ENCODE results near the gene AMH.

The AMH gene

GRCh38 chr19:2249880-2250765, 1.0 kb downstream of the AMH start:
- DNase-seq (ENCODE audit: low read depth in 2 of 2), result no peak

- no peak for DNase-seq (ENCODE audit: low read depth in 2 of 2)
Measured at GRCh38 chr19:2250766-2251105, 1.6 kb downstream of the AMH start.

GRCh38 chr19:2251106-2252054, 2.3 kb downstream of the AMH start:
- no peak for DNase-seq (ENCODE audit: low read depth in 2 of 2)

GRCh38 chr19:2252055-2252796, 3.1 kb downstream of the AMH start:
- DNase-seq (ENCODE audit: low read depth in 2 of 2), result no peak

- no peak for DNase-seq (ENCODE audit: low read depth in 2 of 2)
Measured at GRCh38 chr19:2252797-2253105, 3.6 kb downstream of the AMH start.

- no peak for DNase-seq (ENCODE audit: low read depth in 2 of 2)
Measured at GRCh38 chr19:2253106-2254063, 4.3 kb downstream of the AMH start.

GRCh38 chr19:2254064-2254872, 5.1 kb downstream of the AMH start:
- no peak for DNase-seq (ENCODE audit: low read depth in 2 of 2)

- DNase-seq (ENCODE audit: low read depth in 2 of 2), result no peak
Measured at GRCh38 chr19:2255112-2255845, 6.2 kb downstream of the AMH start.

- DNase-seq (ENCODE audit: low read depth in 2 of 2), result no peak
Measured at GRCh38 chr19:2255982-2256685, 7.0 kb downstream of the AMH start, which contains the start of gene JSRP1. TSS of gene JSRP1 (minus strand) at chr19:2256417. CDS start at chr19:2255314, 1,103 bp downstream.

- no peak for DNase-seq (ENCODE audit: low read depth in 2 of 2)
Measured at GRCh38 chr19:2259336-2259735, 10.2 kb downstream of the AMH start.

GRCh38 chr19:2260341-2260805, 11.2 kb downstream of the AMH start:
- DNase-seq (ENCODE audit: low read depth in 2 of 2), result no peak

GRCh38 chr19:2261438-2262172, 12.5 kb downstream of the AMH start:
- DNase-seq (ENCODE audit: low read depth in 2 of 2), result no peak

- no peak for DNase-seq (ENCODE audit: low read depth in 2 of 2)
Measured at GRCh38 chr19:2266183-2266993, 17.3 kb downstream of the AMH start.

- DNase-seq (ENCODE audit: low read depth in 2 of 2), result no peak
Measured at GRCh38 chr19:2268480-2268830, 19.3 kb downstream of the AMH start.

- DNase-seq (ENCODE audit: low read depth in 2 of 2), result no peak
Measured at GRCh38 chr19:2268861-2269243, 19.7 kb downstream of the AMH start.

- peak; percentile 98 to 99 for DNase-seq (ENCODE audit: low read depth in 2 of 2)
Measured at GRCh38 chr19:2269244-2270156, 20.4 kb downstream of the AMH start.

Data from stimulated activated CD8-positive, alpha-beta memory T cell treated with anti-CD3 and anti-CD28 coated beads, Interleukin-2, amount 100 ng/mL, for 1 hour (primary cell).